Panc1 (cell line): ENCODE results near the gene PTPRA.

Experiments
- POLR2AphosphoS5 ChIP-seq: IDR thresholded peaks from 2 replicates; pipeline ENCODE4 v1.6.1; 2012; ENCODE audit warnings: mild to moderate bottlenecking, low read depth, low read length, moderate library complexity
- REST ChIP-seq, 2 experiments: IDR thresholded peaks; 2 replicates each; pipeline ENCODE4 v1.6.1; 2011 to 2012; ENCODE audit warnings: low read depth in 2 of 2, control low read depth in 1 of 2, low read length in 1 of 2, mild to moderate bottlenecking in 1 of 2, moderate library complexity in 1 of 2; ENCODE audit not compliant: insufficient read depth in 1 of 2
- SIN3A ChIP-seq: IDR thresholded peaks from 2 replicates; pipeline ENCODE4 v1.6.1; 2012; ENCODE audit warnings: low read depth, mild to moderate bottlenecking, low read length, moderate library complexity, borderline replicate concordance; ENCODE audit not compliant: insufficient read depth
- TCF7L2 ChIP-seq: IDR thresholded peaks from 2 replicates; pipeline ENCODE4 v1.6.1; 2011; ENCODE audit warnings: mild to moderate bottlenecking, low read depth, low read length, inconsistent platforms
- TF ChIP-seq, protein P1 (sequence below): fragments of 450-650 bp; IDR thresholded peaks from 2 replicates; pipeline ENCODE4 v1.5.1; 2017; ENCODE audit warnings: mild to moderate bottlenecking

GRCh38 chr20:3084283-3084985 is 211.2 kb downstream of the PTPRA start, which contains the start of gene AVP:
- TF ChIP-seq, protein P1, sequence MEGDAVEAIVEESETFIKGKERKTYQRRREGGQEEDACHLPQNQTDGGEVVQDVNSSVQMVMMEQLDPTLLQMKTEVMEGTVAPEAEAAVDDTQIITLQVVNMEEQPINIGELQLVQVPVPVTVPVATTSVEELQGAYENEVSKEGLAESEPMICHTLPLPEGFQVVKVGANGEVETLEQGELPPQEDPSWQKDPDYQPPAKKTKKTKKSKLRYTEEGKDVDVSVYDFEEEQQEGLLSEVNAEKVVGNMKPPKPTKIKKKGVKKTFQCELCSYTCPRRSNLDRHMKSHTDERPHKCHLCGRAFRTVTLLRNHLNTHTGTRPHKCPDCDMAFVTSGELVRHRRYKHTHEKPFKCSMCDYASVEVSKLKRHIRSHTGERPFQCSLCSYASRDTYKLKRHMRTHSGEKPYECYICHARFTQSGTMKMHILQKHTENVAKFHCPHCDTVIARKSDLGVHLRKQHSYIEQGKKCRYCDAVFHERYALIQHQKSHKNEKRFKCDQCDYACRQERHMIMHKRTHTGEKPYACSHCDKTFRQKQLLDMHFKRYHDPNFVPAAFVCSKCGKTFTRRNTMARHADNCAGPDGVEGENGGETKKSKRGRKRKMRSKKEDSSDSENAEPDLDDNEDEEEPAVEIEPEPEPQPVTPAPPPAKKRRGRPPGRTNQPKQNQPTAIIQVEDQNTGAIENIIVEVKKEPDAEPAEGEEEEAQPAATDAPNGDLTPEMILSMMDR: no peak
- TF ChIP-seq REST (IDR thresholded peaks at IDR 0.05; ENCODE audit: insufficient read depth in 1 of 2, low read depth in 2 of 2, low read length in 1 of 2) (no peak), POLR2AphosphoS5 (no peak), SIN3A (no peak), TCF7L2 (no peak)
